ENCODE data around the gene IBTK.
"Not testable (repeated sequence)": the region's sequence is repeated elsewhere in the genome, so short reads cannot be mapped to it uniquely, and the experiment has no call there.

IBTK gene

DNA sequence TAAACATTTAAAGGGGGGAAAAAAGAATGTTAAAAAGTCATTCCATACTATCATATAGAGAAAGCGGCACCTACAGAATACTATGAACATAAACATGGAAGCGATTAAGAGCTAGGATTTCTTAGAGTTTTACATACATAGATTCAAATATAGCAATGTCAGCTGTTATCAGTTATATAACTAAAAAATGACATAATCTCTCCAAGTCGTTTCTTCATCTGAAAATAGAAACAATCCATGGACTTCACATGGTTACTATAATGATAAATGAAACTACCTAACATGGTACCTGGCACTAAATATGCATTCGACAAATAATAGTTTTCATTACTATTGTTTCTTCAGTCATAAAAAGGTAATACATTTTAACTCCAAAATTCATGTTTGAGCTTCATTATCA is 3.7 kb downstream of the IBTK start:
- DNase-seq, result no peak

DNA sequence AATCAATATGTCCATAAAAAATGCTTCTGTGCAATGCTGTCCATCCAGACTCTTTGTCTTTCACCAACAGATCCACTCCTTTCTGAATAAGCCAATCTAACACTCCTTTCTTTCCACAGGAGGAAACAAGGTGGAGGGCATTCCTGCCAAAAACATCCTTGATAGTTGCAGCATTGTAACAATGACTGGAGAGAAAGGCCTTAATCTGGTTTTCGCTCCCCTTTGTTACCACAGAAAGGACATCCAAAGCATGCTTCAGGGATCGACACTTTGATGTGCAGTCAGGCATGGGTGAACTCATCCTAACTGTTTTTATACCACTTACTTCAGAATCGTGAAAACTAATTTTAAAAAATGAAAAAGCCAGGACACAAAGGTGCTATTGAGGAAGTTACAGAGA is 7.4 kb downstream of the IBTK start:
- DNase-seq, result no peak

DNA sequence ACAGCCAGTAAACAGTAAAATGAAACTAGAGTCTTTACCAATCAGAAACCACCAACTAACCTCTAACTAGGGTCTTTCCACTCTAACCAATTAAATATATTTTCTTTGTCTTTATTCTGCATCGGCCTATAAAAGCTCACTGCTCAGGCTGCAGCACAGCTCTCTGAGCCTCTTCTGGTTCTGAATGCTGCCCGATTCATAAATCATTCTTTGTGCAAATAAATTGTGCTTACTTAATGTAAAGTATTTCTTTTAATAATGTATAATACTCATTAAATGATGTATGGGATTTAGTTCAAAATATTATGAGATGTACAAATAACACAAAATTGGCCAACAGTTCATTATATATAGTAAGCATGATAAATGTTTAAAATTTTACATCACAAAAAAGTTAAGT is 7.9 kb downstream of the IBTK start:
- DNase-seq, result no peak

DNA sequence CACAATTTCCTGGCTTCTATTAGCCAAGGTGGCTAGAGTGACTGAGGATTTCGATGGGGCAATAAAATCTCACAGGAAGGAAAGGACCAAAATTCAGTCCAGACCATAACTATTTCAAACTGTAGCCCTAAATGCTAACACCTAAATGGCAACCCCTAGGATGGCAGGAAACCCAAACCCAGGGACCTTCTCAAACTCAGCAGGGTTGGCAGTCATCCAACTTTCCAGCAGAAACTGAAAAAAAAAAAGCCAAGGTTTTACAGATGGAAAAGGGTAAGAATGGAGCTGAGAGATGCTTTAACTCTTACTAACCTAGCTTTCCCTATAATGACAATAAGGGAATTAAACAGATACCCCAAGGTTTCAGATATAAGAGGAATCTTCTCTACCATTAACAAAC is 10.5 kb downstream of the IBTK start:
- DNase-seq, result no peak

DNA sequence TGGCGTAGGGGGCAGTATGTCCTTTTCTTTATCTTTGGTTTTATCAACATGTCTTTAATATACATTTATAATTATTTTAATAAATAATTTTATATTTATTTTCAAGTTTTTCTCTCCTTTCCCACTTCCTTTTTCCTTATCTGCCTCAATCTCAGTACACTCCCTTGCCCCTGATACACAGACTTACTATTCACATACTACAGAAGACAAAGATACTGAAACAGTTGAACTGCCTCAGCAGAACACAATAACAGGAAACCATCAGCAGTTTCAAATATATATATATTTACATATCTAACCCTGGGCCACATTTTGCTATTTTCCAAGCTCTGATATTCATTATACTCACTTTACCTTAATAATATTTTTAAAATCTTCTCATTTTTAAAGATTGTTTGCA is 19.8 kb downstream of the IBTK start:
- no peak for DNase-seq

DNA sequence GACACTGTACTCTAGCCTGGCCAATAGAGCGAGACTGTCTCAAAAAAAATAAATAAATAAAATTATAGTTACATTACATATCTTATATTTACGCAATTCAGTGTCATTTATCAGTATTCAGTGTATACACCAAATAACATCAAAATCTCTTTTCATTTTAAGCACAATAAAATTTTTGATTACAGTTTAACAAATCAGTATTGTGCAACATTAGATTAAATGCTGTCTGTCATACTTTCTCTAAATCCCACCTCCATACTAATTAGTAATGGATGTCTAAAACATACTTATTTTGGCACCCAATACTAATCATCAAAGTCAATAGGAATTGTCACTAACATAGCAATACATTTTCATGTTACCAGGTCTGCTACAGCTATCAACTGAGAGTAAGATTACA is 27.4 kb downstream of the IBTK start:
- no peak for DNase-seq

DNA sequence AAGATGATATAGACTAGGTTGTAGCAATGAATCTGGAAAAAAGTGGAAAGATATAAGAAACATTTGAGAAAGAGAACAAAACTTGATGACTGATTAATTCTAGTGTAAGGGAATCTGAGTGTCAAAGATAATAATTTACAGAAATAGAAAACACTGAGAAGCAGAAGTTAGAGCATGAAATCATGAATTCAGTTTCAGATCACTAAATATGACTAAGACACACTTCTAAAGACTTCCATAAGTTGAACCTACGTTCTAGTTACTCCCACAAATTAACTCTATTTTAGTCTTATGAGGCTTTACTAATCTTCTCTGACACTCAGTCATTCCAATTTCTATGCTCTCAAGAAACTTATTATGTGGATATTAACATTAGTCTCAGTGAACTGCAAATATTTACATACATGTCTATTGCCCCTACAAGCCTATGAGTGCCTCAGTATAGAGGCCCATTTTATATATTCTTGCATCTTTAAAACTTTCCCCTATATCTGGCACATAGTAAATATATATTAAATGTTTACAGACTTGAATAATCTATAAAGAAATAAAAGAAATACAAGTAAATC is 30.4 kb downstream of the IBTK start:
- no peak for DNase-seq

DNA sequence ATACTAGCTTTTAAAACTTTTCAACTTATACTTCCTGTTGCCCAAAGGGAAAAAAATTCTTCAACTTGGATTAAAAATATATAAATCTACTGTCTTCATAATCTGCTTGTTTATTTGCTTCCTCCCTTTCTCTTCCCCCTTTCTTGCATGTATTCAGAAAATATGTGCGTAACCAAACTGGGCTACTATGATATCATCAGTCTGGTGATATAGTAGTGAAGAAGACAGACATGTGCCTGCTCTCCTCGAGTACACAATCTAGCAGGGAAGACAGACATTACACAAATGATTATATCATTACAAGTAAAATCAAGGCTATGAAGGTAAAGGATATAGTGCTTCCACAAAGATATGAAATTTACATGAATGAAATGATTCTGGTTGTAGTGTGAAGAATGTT is 31.0 kb downstream of the IBTK start:
- DNase-seq, result no peak

DNA sequence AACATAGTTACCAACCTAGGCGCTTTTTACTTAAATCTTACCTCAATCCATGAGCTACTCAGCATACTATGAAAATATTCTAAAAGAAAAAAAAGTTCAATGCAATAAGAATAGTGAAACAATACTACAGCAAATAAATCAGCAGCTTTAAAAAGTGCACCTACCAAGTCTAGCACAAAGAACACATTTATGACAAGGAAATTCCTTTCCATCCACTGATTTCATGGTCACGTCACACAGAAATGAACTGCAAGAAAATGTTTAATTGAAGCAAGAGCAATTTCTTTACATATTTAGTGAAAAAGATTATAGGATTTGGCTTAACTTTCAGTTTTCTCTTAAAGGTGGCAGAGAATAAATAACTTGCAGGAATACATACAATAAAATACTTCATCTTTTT is 36.2 kb downstream of the IBTK start:
- no peak for DNase-seq

DNA sequence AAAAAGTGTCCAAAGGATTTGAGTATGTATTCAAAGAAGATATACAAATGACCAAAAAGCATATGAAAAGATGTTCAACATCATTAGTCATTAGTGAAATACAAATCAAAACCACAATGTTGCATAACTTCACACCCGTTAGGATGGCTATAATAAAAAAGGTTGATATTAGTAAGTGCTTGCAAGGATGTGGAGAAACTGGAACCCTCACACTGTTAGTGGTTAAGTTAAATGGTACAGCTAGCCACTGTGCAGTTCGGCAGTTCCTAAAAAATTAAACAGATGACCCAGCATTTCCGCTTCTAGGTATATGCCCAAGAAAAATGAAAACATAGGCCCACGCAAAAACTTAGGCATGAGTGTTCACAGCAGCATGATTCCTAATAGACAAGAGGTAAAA is 38.6 kb downstream of the IBTK start:
- DNase-seq, result no peak

DNA sequence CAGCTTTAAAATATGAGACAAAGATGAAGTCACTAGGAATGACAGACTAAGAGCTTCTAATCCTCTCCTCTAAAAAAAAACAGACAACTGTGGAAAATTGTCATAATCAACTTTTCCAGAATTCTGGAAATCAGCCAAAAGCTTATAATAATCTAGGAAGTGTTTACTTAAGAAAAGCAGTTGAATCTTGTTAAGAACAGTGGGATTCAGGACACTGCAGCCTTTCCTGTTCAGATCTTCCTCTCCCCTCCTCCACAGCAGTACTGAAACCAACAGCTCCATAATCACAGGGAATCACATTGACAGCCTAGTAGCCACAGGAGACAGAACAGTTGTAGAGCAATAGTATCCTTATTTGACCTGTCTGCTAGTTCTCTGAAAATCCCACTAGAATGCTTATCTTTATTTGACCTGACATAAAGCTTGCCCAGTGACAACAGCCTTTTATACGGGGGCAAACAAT is 41.6 kb downstream of the IBTK start:
- no peak for DNase-seq

DNA sequence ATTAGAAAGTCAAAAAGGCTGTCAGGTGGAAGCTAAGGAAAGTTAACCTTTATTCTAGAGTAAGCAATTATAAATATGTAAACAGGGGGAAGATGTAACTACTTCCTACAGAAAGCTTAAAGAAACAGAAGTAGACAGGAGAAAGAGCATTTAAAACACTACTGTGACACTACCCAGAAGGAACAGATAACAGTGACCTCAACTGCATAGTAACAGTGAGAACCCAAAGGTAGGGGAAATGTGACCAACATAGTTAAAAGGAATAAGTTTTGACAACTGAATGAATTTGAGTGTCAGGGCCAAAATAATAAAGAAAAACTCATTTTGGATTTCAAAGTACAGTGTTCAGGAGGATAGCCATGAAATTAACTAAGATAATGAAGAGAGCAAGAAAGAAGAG is 43.5 kb downstream of the IBTK start:
- no peak for DNase-seq

DNA sequence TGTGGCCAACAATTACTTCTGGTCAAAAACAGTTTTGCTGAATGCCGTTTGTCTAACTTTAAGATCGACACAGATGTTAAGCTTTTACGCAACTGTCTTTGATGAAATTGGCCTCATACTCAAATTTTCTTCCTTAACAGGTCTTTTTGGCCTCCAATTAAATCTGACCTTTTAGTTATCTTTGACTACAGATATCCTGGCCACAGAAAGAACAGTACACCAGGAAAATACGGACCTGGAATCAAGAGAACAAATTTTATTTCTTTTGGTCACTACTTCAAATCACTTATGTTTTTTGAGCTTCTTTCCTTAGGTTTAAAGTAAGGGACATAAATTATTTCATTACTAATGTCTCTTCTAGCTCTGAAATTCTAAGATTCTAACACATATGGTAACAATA is 49.8 kb downstream of the IBTK start:
- DNase-seq, result no peak

DNA sequence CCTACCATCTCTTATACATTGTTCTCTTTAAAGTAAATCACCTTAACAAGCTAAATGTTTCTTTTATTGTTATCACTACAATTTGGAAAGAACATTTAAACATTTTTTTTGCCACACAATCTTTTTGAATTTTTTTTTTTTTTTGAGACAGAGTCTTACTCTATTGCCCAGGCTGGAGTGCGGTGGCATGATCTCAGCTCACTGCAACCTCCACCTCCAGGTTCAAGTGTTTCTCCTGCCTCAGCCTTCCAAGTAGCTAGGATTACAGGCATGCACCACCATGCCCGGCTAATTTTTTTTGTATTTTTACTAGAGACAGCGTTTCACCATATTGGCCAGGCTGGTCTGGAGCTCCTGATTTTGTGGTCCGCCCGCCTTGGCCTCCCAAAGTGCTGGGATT is 50.3 kb downstream of the IBTK start:
- DNase-seq, result not testable (repeated sequence)

DNA sequence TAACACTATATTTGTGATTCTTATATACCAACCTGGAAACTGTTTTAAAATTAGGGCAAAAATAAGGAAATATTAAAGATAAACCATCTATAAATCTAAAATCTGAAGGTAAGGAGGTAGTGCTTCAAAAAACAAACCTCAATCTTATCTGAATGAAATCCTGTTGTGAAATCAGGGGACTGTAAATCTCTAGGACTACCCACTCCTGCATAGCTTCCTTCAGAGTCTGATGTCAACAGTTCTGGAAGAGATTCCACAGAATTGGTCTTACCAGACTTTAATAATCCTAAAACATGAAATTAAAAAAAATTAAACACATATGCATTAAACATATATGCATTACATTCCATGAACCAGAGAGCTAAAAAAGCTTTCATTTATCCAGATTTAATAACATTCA is 51.4 kb downstream of the IBTK start:
- no peak for DNase-seq

DNA sequence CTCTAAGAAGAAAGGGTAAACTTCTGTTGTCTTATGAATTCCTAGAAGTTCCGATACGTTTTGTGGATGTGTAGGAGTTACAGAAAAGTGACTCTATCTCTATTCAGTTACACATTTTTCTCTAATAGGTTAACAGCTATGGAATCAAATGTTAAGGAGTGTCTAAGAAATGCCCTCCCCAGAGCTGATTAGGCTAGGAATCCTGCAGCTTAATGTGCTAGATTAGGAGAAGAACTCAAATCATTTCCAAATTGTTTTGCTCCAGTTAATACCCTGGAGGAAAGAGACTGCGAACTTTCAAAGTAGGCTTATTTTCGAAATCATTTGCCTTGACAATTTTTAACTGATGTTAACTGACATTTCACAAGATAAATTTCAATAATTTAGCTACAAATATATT is 51.9 kb downstream of the IBTK start:
- no peak for DNase-seq

DNA sequence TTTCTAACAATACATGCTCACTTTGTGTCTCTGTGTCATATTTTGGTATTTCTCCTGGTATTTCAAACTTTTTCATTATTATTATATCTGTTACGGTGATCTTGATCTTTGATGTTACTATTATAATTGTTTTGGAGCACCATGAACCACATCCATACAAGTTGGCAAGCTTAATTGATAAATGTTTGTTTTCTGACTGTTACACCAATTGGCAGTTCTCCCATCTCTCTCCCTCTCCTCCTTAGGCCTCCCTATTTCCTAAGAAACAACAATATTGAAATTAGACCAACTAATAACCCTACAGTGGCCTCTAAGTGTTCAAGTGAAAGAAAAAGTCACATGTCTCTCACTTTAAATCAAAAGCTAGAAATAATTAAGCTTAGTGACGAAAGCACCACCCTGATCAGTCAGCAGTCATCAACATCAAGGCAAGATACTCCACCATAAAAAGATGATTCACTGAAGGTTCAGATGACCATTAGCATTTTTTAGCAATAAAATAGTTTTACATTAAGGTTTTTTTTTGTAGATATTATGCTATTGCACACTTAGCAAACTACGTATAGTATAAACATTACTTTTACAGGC is 61.5 kb downstream of the IBTK start:
- DNase-seq, result no peak

DNA sequence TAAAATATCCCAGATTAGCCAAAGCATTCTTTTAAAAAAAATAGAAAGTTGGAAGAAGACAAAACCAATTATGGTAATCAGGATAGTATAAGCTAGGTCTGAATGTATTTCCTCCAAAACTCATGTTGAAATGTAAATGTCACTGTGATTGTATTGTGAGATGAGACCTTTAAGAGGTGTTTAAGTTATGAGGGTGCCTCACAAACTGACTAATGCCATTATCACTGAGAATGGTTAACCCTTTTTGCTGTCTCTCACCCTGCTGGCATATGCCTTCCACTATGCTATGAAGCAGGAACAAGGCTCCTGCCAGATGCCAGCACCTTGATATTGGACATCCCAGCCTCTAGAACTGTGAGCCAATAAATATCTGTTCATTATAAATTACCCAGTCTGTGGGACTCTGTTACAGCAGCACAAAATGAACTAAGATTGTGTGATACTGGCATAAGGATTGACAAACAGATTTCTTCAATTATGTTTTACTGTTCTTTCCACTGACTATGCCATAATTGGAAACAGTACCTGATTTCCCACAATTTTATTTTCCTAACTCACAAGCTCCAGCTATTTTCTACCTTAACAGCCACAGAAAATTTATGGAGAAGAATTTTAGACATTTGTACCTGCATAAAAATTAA is 63.8 kb downstream of the IBTK start:
- DNase-seq, result no peak

DNA sequence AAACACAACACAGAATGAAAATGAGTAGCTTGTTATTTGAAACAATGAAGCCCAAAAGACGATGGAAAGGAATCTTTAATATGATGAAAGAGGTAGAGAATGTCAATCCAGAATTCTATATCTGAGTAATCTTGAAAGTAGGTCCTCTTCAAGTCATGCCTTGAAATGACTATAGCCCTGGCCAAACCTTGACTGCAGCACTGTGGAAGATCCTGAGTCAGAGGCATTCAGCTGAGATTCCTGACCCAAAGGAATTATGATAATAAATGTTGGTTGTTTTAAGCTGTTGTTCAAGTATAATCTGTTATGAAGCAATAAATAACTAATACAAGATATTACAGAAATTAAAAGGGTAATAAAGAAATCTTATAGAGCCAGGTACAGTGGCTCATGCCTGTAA is 64.8 kb downstream of the IBTK start:
- DNase-seq, result no peak

DNA sequence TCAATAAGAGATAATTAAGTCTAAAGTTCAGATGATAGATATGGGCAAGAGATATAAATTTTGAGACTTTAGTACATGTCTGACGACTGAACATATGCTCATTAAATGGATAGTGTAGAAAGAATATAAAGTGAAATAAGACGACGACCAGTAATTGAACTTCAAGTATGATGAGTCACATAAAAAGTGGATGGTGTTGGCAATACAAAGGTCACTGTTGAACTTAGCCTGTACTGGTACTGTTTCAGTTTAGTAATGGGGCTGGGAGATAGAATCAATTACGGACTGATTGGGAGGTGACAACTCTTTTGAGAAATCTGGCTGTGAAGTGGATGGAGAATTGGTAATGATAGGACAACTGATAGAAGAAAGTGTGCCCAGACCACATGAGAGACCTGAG is 68.1 kb downstream of the IBTK start:
- DNase-seq, result no peak

DNA sequence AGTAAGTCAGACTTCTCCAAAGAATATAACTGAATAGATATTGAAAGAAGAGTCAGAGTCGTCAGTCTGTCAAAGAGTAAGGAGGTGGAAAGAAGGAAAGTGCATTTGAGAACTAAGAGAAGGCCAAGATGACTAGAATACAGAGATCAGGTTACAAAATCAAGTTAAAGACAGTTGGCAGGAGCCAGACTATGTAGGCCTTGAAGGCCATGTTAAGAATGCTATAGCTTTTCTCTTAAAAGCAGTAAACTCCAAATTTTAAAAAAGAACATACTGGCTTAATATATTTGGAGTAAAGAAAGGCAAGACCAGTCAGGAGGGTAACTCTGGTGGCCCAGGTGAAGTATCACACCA is 68.8 kb downstream of the IBTK start:
- DNase-seq, result no peak

DNA sequence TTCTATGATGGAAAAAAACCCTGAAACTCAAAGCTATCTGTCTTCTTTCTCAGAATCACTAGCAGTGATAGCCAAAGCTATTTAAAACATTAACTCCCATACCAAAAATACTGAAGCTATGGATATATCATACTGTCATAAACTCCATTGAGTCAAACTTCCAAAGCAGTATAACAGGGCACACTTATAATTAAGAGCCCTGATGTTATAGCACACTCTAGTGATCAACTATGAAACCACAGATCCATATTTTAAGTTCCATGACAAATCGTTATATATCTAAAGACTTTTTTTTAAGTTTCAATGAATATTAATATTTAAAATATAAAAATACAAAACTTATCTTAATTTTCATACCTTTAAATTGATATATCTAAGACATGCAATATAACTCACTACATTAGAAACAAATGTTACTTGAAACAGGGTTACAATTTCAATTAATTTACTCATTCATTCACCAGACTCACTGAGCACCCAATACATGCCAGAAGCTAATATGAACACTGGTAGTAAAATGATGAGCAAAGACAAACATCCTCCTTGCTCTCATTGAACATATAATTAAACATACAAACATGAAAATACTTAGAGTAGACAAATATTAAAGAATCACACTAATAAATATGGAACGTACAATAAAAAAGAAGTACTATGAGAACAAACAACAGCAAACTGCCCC is 69.3 kb downstream of the IBTK start:
- no peak for DNase-seq

DNA sequence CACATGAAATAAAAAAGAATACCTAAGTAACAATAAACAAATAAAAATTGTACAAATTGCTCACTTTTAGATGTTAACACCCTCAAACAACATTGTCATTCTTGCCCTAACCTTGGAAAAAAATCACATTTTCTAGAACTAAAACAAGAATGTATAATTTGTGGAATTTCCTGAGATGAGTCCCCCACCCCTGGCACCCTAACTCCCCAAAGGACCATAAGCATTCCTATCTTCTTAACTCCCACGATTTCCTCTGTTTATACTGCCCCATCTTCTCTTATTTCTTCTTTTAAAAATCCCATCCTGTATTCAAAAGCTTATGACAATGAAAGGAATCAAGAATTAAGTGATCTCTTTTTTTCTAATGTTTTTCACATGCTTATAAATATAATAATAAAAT is 70.9 kb downstream of the IBTK start:
- DNase-seq, result no peak

DNA sequence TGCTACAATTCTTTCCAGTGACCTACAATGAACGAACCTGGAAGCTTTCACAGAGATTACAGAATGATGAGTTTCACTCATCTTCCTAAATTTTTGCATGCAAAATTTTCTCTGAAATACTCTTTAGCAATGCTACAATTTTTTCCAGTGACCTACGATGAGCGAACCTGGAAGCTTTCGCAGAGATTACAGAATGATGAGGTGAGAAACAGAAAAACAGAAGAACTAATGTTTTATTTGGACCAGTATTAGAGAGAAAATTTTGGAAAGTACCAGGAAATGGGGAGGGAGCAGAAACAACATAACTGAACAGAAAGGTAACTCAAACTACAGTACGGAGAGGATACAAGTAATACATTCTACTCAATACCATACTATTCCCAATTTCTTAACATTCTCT is 75.0 kb downstream of the IBTK start:
- no peak for DNase-seq

All from NCI-H187 treated with DMSO at 0.1 percent for 48 hours (cell line).